GM19023 (cell line): ENCODE measurements around the gene DTWD2.
"Not testable (repeated sequence)": the region's sequence is repeated elsewhere in the genome, so short reads cannot be mapped to it uniquely, and the experiment has no call there.

Source experiments
- ATAC-seq: cut with Tn5 transposase; IDR thresholded peaks from one replicate; pipeline ENCODE4 v1.9.1; 2021; ENCODE audit warnings: mild to moderate bottlenecking, moderate library complexity; ENCODE audit not compliant: unreplicated experiment

Gene DTWD2

GRCh38 chr5:118952992-118953651, 35.2 kb downstream of the DTWD2 start:
- no peak for ATAC-seq

GRCh38 chr5:118952306-118952705, 36.0 kb downstream of the DTWD2 start:
- ATAC-seq = not testable (repeated sequence)

GRCh38 chr5:118950354-118950753, 38.0 kb downstream of the DTWD2 start:
- ATAC-seq = not testable (repeated sequence)

- ATAC-seq = no peak
These were observed 42.1 kb downstream of the DTWD2 start for GRCh38 chr5:118946138-118946800.

GRCh38 chr5:118937393-118938061, 50.8 kb downstream of the DTWD2 start:
- peak; percentile 50 for ATAC-seq

GRCh38 chr5:118933703-118934102, 54.6 kb downstream of the DTWD2 start:
- no peak for ATAC-seq

GRCh38 chr5:118931564-118931963, 56.8 kb downstream of the DTWD2 start:
- ATAC-seq = no peak

GRCh38 chr5:118924006-118924389, 64.3 kb downstream of the DTWD2 start:
- ATAC-seq = no peak

- no peak for ATAC-seq
These were observed 64.9 kb downstream of the DTWD2 start for GRCh38 chr5:118923295-118924005.

GRCh38 chr5:118921866-118922265, 66.5 kb downstream of the DTWD2 start:
- ATAC-seq = no peak

- no peak for ATAC-seq
These were observed 69.3 kb downstream of the DTWD2 start for GRCh38 chr5:118919016-118919415.

- no peak for ATAC-seq
These were observed 70.1 kb downstream of the DTWD2 start for GRCh38 chr5:118918232-118918631.

GRCh38 chr5:118907536-118907935, 80.8 kb downstream of the DTWD2 start:
- not testable (repeated sequence) for ATAC-seq

GRCh38 chr5:118906947-118907346, 81.4 kb downstream of the DTWD2 start:
- no peak for ATAC-seq

GRCh38 chr5:118905196-118905595, 83.2 kb downstream of the DTWD2 start:
- no peak for ATAC-seq

GRCh38 chr5:118902656-118903438, 85.5 kb downstream of the DTWD2 start:
- ATAC-seq = no peak

GRCh38 chr5:118894709-118895108, 93.6 kb downstream of the DTWD2 start:
- ATAC-seq = no peak

GRCh38 chr5:118891252-118891651, 97.1 kb downstream of the DTWD2 start:
- peak; percentile 69 for ATAC-seq

GRCh38 chr5:118889165-118889564, 99.2 kb downstream of the DTWD2 start:
- no peak for ATAC-seq

GRCh38 chr5:118888556-118888955, 99.8 kb downstream of the DTWD2 start:
- no peak for ATAC-seq

GRCh38 chr5:118883362-118883761, 105.0 kb downstream of the DTWD2 start:
- no peak for ATAC-seq
